Thymus (tissue), 11 donors: ENCODE measurements around the gene TLE4. TPM values are rescaled to one million over a fixed set of nuclear protein-coding genes. Genes with fewer than 3 reads are reported as not detected.

ENCODE experiments used
- DNase-seq, 9 donors: peaks; one replicate each; pipeline ENCODE4 v3.0.0-alpha.2; 2013; ENCODE audit warnings: low spot score in 9 of 9, low read depth in 6 of 9, missing footprints in 1 of 9
- H3K27ac ChIP-seq, 2 donors: one replicate each; pipeline ENCODE4 v1.5.1; 2013; ENCODE audit warnings: control low read depth in 1 of 2, low read depth in 1 of 2, low read length in 1 of 2, mild to moderate bottlenecking in 1 of 2, moderate library complexity in 1 of 2
- H3K27me3 ChIP-seq, 2 donors: one replicate each; pipeline ENCODE4 v1.5.1; 2013; ENCODE audit warnings: low read length in 1 of 2; ENCODE audit not compliant: control insufficient read depth in 2 of 2, insufficient read depth in 1 of 2
- H3K36me3 ChIP-seq, 2 donors: one replicate each; pipeline ENCODE4 v1.5.1; 2013; ENCODE audit warnings: low read length in 1 of 2, mild to moderate bottlenecking in 1 of 2, moderate library complexity in 1 of 2; ENCODE audit not compliant: control insufficient read depth in 2 of 2, insufficient read depth in 2 of 2
- H3K4me1 ChIP-seq, 2 donors: one replicate each; pipeline ENCODE4 v1.5.1; 2013; ENCODE audit warnings: low read length in 2 of 2; ENCODE audit not compliant: control insufficient read depth in 2 of 2, insufficient read depth in 2 of 2
- H3K4me3 ChIP-seq, 2 donors: one replicate each; pipeline ENCODE4 v1.5.1; 2013; ENCODE audit warnings: low read length in 2 of 2, control low read depth in 1 of 2, mild to moderate bottlenecking in 1 of 2
- H3K9me3 ChIP-seq, 2 donors: one replicate each; pipeline ENCODE4 v1.5.1; 2013; ENCODE audit warnings: low read length in 1 of 2, mild to moderate bottlenecking in 1 of 2; ENCODE audit not compliant: control insufficient read depth in 2 of 2, insufficient read depth in 1 of 2
- WGBS: extraction: QIAGEN DNeasy Blood & Tissue Kit; methylation state at CpG from one replicate; pipeline ENCODE4 v1.1.7; 2013; 5-methylcytosine and 5-hydroxymethylcytosine counted together
- polyA plus RNA-seq: library from polyadenylated mRNA; stranded (reverse); fragments of 200-250 nt; gene quantifications from one replicate; pipeline ENCODE4 v1.2.3, GENCODE V29; 2013
- total RNA-seq: library from RNA; stranded (reverse); fragments of 120-200 nt; gene quantifications from one replicate; pipeline ENCODE4 v1.2.4, GENCODE V29; 2013
- donor health status: healthy.

TLE4 gene
- total and polyA plus RNA-seq, 2 donors = 22.6 to 26.9 TPM

GRCh38 chr9:79574781-79575180 lies 3.0 kb downstream of the TLE4 start:
- Histone ChIP-seq H3K27me3 (peaks cover 0 to 8% of the 10 kb centered on the region in 2 donors), H3K27ac (no peak overlapping the region), H3K4me3 (peak overlapping the region; percentile 14 to 78), H3K9me3 (no peaks in the 10 kb centered on the region), H3K36me3 (peaks cover 0 to 15% of the 10 kb centered on the region in 2 donors), H3K4me1 (peaks cover 6 to 23% of the 10 kb centered on the region in 2 donors)
- WGBS = 90% methylated on average over 3 of the region's 3 CpGs
- no peak for DNase-seq

- WGBS = 87% methylated on average over 3 of the region's 3 CpGs
- H3K36me3 ChIP-seq = peaks cover 4 to 19% of the 10 kb centered on the region in 2 donors
- peaks cover 6 to 19% of the 10 kb centered on the region in 2 donors for H3K4me1 ChIP-seq
- peaks cover 0 to under 1% of the 10 kb centered on the region in 2 donors for H3K27me3 ChIP-seq
- no peak for DNase-seq
- peak overlapping the region in 1 of 2 donors; percentile 13 for H3K4me3 ChIP-seq
- H3K9me3 ChIP-seq = no peaks in the 10 kb centered on the region
- no peak overlapping the region for H3K27ac ChIP-seq
Observed at GRCh38 chr9:79575547-79575946, 3.8 kb downstream of the TLE4 start.

- H3K27ac ChIP-seq = no peak overlapping the region
- H3K27me3 ChIP-seq = no peaks in the 10 kb centered on the region
- no peaks in the 10 kb centered on the region for H3K9me3 ChIP-seq
- WGBS = 86% methylated on average over 8 of the region's 8 CpGs
- H3K36me3 ChIP-seq = peaks cover 6 to 25% of the 10 kb centered on the region in 2 donors
- no peak overlapping the region for H3K4me3 ChIP-seq
- no peak for DNase-seq
- peaks cover 18 to 37% of the 10 kb centered on the region in 2 donors for H3K4me1 ChIP-seq
Observed at GRCh38 chr9:79577969-79578723, 6.4 kb downstream of the TLE4 start.

GRCh38 chr9:79578891-79579290 lies 7.1 kb downstream of the TLE4 start:
- 96% methylated on average over 1 of the region's 1 CpG for WGBS

GRCh38 chr9:79579624-79580023 lies 7.9 kb downstream of the TLE4 start:
- no peaks in the 10 kb centered on the region for H3K27me3 ChIP-seq
- H3K27ac ChIP-seq = no peak overlapping the region
- no peak for DNase-seq
- 96% methylated on average over 2 of the region's 2 CpGs for WGBS
- no peaks in the 10 kb centered on the region for H3K9me3 ChIP-seq
- H3K36me3 ChIP-seq = peaks cover 7 to 25% of the 10 kb centered on the region in 2 donors
- peaks cover 25 to 42% of the 10 kb centered on the region in 2 donors for H3K4me1 ChIP-seq
- no peak overlapping the region for H3K4me3 ChIP-seq

More at GRCh38 chr9:79578891-79579290, 7.1 kb downstream of the TLE4 start:
- Histone ChIP-seq H3K9me3 (no peaks in the 10 kb centered on the region), H3K27me3 (no peaks in the 10 kb centered on the region), H3K36me3 (peaks cover 7 to 25% of the 10 kb centered on the region in 2 donors), H3K4me3 (no peak overlapping the region), H3K4me1 (peaks cover 22 to 41% of the 10 kb centered on the region in 2 donors), H3K27ac (no peak overlapping the region)
- no peak for DNase-seq

- WGBS = 97% methylated on average over 7 of the region's 7 CpGs
- H3K27me3 ChIP-seq = no peaks in the 10 kb centered on the region
- no peaks in the 10 kb centered on the region for H3K9me3 ChIP-seq
- H3K4me1 ChIP-seq = peaks cover 25 to 38% of the 10 kb centered on the region in 2 donors
- H3K4me3 ChIP-seq = no peak overlapping the region
- peaks cover 7 to 20% of the 10 kb centered on the region in 2 donors for H3K36me3 ChIP-seq
- no peak overlapping the region for H3K27ac ChIP-seq
- DNase-seq = no peak
Observed at GRCh38 chr9:79580055-79580454, 8.3 kb downstream of the TLE4 start.

GRCh38 chr9:79581388-79581787 lies 9.6 kb downstream of the TLE4 start:
- WGBS = 59% methylated on average over 3 of the region's 3 CpGs
- Histone ChIP-seq H3K27me3 (no peaks in the 10 kb centered on the region), H3K4me1 (peaks cover 23 to 38% of the 10 kb centered on the region in 2 donors), H3K4me3 (no peak overlapping the region), H3K36me3 (peaks cover 7 to 20% of the 10 kb centered on the region in 2 donors), H3K27ac (peak overlapping the region; percentile 75 to 78), H3K9me3 (no peaks in the 10 kb centered on the region)
- DNase-seq = peak in 1 of 9 donors; percentile 19

GRCh38 chr9:79581794-79582193 lies 10.0 kb downstream of the TLE4 start:
- Histone ChIP-seq H3K9me3 (no peaks in the 10 kb centered on the region), H3K4me1 (peaks cover 23 to 38% of the 10 kb centered on the region in 2 donors), H3K27me3 (no peaks in the 10 kb centered on the region), H3K4me3 (no peak overlapping the region), H3K36me3 (peaks cover 7 to 20% of the 10 kb centered on the region in 2 donors), H3K27ac (peak overlapping the region; percentile 75 to 78)
- DNase-seq = peak in 4 of 9 donors; percentile 60 to 84 (median 63)
- WGBS = 21% methylated on average over 3 of the region's 3 CpGs

GRCh38 chr9:79583952-79584654 lies 12.3 kb downstream of the TLE4 start:
- Histone ChIP-seq H3K27me3 (no peaks in the 10 kb centered on the region), H3K36me3 (peaks cover 7 to 16% of the 10 kb centered on the region in 2 donors), H3K27ac (no peak overlapping the region), H3K4me3 (no peak overlapping the region), H3K9me3 (no peaks in the 10 kb centered on the region), H3K4me1 (peaks cover 23 to 33% of the 10 kb centered on the region in 2 donors)
- peak in 1 of 9 donors; percentile 42 for DNase-seq
- WGBS = 71% methylated on average over 10 of the region's 10 CpGs
